H9 (cell line): ENCODE measurements around the gene TH. TPM values are rescaled to one million over a fixed set of nuclear protein-coding genes. Genes with fewer than 3 reads are reported as not detected.

Experiments used
- DNase-seq: peaks from one replicate; pipeline ENCODE4 v3.0.0-alpha.2; 2017
- H2AFZ ChIP-seq: one replicate; pipeline ENCODE4 v1.6.1; 2013; ENCODE audit warnings: mild to moderate bottlenecking, low read length, control low read depth, moderate library complexity
- H2AK5ac ChIP-seq: 2 replicates; pipeline ENCODE4 v1.6.1; 2013; ENCODE audit warnings: low read length, control low read depth, mixed read lengths; ENCODE audit not compliant: insufficient read length
- H2BK120ac ChIP-seq: one replicate; pipeline ENCODE4 v1.6.1; 2013; ENCODE audit warnings: low read depth, mild to moderate bottlenecking, low read length, control low read depth, inconsistent platforms; ENCODE audit not compliant: poor library complexity, severe bottlenecking
- H2BK12ac ChIP-seq: 2 replicates; pipeline ENCODE4 v1.6.1; 2013; ENCODE audit warnings: low read length, control low read depth, mixed read lengths, low read depth; ENCODE audit not compliant: insufficient read length
- H2BK15ac ChIP-seq: 2 replicates; pipeline ENCODE4 v1.6.1; 2013; ENCODE audit warnings: low read depth, low read length, control low read depth
- H2BK20ac ChIP-seq: one replicate; pipeline ENCODE4 v1.6.1; 2013; ENCODE audit warnings: low read depth, mild to moderate bottlenecking, low read length, control low read depth, inconsistent platforms; ENCODE audit not compliant: poor library complexity, severe bottlenecking
- H2BK5ac ChIP-seq: 2 replicates; pipeline ENCODE4 v1.6.1; 2013; ENCODE audit warnings: low read length, control low read depth, mixed read lengths; ENCODE audit not compliant: insufficient read length
- H3K14ac ChIP-seq: 2 replicates; pipeline ENCODE4 v1.6.1; 2013; ENCODE audit warnings: low read length, control low read depth; ENCODE audit not compliant: insufficient read depth
- H3K18ac ChIP-seq: 2 replicates; pipeline ENCODE4 v1.6.1; 2013; ENCODE audit warnings: low read depth, mild to moderate bottlenecking, mixed read lengths, low read length, control low read depth; ENCODE audit not compliant: insufficient read length
- H3K23ac ChIP-seq: 2 replicates; pipeline ENCODE4 v1.6.1; 2013; ENCODE audit warnings: low read length, control low read depth, mixed read lengths, low read depth; ENCODE audit not compliant: insufficient read length
- H3K23me2 ChIP-seq: 2 replicates; pipeline ENCODE4 v1.6.1; 2013; ENCODE audit warnings: low read depth, mild to moderate bottlenecking, mixed read lengths, low read length, control low read depth; ENCODE audit not compliant: insufficient read length, poor library complexity, severe bottlenecking
- H3K27ac ChIP-seq: 2 replicates; pipeline ENCODE4 v1.5.1; 2013; ENCODE audit warnings: low read length, control low read depth, mixed read lengths, low read depth; ENCODE audit not compliant: insufficient read length
- H3K27me3 ChIP-seq: 2 replicates; pipeline ENCODE4 v1.6.1; 2013; ENCODE audit warnings: low read length, control low read depth, inconsistent platforms; ENCODE audit not compliant: insufficient read depth
- H3K4ac ChIP-seq: 2 replicates; pipeline ENCODE4 v1.6.1; 2013; ENCODE audit warnings: low read depth, mild to moderate bottlenecking, control low read depth, inconsistent platforms, low read length, moderate library complexity
- H3K4me1 ChIP-seq: 2 replicates; pipeline ENCODE4 v1.6.1; 2013; ENCODE audit warnings: low read length, control low read depth, inconsistent platforms; ENCODE audit not compliant: insufficient read depth
- H3K4me2 ChIP-seq: 2 replicates; pipeline ENCODE4 v1.6.1; 2013; ENCODE audit warnings: low read length, control low read depth, mixed read lengths; ENCODE audit not compliant: insufficient read length, insufficient read depth
- H3K56ac ChIP-seq: 2 replicates; pipeline ENCODE4 v1.6.1; 2013; ENCODE audit warnings: low read depth, mild to moderate bottlenecking, mixed read lengths, low read length, control low read depth; ENCODE audit not compliant: insufficient read length
- H3K79me1 ChIP-seq: 2 replicates; pipeline ENCODE4 v1.6.1; 2013; ENCODE audit warnings: low read depth, mild to moderate bottlenecking, moderate library complexity, low read length, control low read depth, inconsistent platforms; ENCODE audit not compliant: insufficient read depth, poor library complexity, severe bottlenecking
- H3K79me2 ChIP-seq: 2 replicates; pipeline ENCODE4 v1.6.1; 2013; ENCODE audit warnings: low read length, control low read depth, inconsistent platforms; ENCODE audit not compliant: insufficient read depth
- H3K9ac ChIP-seq: 2 replicates; pipeline ENCODE4 v1.6.1; 2013; ENCODE audit warnings: low read length, control low read depth, mixed read lengths; ENCODE audit not compliant: insufficient read length; ENCODE audit errors: extremely low read depth
- H3K9me3 ChIP-seq: one replicate; pipeline ENCODE4 v1.6.1; 2013; ENCODE audit warnings: low read depth, low read length, inconsistent platforms; ENCODE audit not compliant: control insufficient read depth
- H3T11ph ChIP-seq: one replicate; pipeline ENCODE4 v1.6.1; 2013; ENCODE audit warnings: mild to moderate bottlenecking, low read length, control low read depth, inconsistent platforms
- H4K20me1 ChIP-seq: one replicate; pipeline ENCODE4 v1.6.1; 2013; ENCODE audit not compliant: control insufficient read depth, insufficient read length, insufficient read depth
- H4K5ac ChIP-seq: 2 replicates; pipeline ENCODE4 v1.6.1; 2013; ENCODE audit warnings: low read depth, mild to moderate bottlenecking, mixed read lengths, low read length, control low read depth; ENCODE audit not compliant: insufficient read length
- H4K8ac ChIP-seq: replicated peaks from 2 replicates; pipeline ENCODE4 v1.6.1; 2013; ENCODE audit warnings: low read length, control low read depth, mixed read lengths, low read depth; ENCODE audit not compliant: insufficient read length
- H4K91ac ChIP-seq: 2 replicates; pipeline ENCODE4 v1.6.1; 2013; ENCODE audit warnings: low read depth, mild to moderate bottlenecking, moderate library complexity, mixed read lengths, low read length, control low read depth; ENCODE audit not compliant: insufficient read length
- H3K27ac Mint-ChIP-seq, 3 experiments: 2 replicates in 2 of 3; 3 replicates in 1 of 3; pipeline ENCODE4 v1.8.0; 2020 to 2021; ENCODE audit warnings: mixed read lengths in 3 of 3, mild to moderate bottlenecking in 1 of 3, moderate library complexity in 1 of 3
- H3K27me3 Mint-ChIP-seq: 2 replicates; pipeline ENCODE4 v1.8.0; 2021; ENCODE audit warnings: low read depth, mild to moderate bottlenecking, moderate library complexity, mixed read lengths
- H3K36me3 Mint-ChIP-seq, 3 experiments: 2 replicates in 2 of 3; 3 replicates in 1 of 3; pipeline ENCODE4 v1.8.0; 2020 to 2021; ENCODE audit warnings: low read depth in 3 of 3, mixed read lengths in 3 of 3; ENCODE audit not compliant: insufficient read depth in 1 of 3
- H3K4me1 Mint-ChIP-seq, 2 experiments: 2 replicates each; pipeline ENCODE4 v1.8.0; 2020; ENCODE audit warnings: mixed read lengths in 2 of 2
- H3K4me3 Mint-ChIP-seq, 2 experiments: 2 replicates in 1 of 2; 3 replicates in 1 of 2; pipeline ENCODE4 v1.8.0; 2020 to 2021; ENCODE audit warnings: mild to moderate bottlenecking in 2 of 2, mixed read lengths in 2 of 2, moderate library complexity in 1 of 2
- H3K9me3 Mint-ChIP-seq, 2 experiments: 2 replicates in 1 of 2; 3 replicates in 1 of 2; pipeline ENCODE4 v1.8.0; 2020; ENCODE audit warnings: mild to moderate bottlenecking in 2 of 2, mixed read lengths in 2 of 2, moderate library complexity in 1 of 2
- CTCF ChIP-seq: fragments of 200-600 bp; sonication (generic); conservative IDR thresholded peaks from 3 replicates; pipeline ENCODE4 v1.8.0; 2021; ENCODE audit warnings: antibody characterized with exemption, mild to moderate bottlenecking
- WGBS: extraction: QIAGEN DNeasy Blood & Tissue Kit; methylation state at CpG from one replicate; pipeline ENCODE4 v1.1.7; 2013; ENCODE audit warnings: missing lambda C conversion rate, low lambda C conversion rate, mixed read lengths; ENCODE audit not compliant: insufficient read length; ENCODE audit errors: extremely low coverage; 5-methylcytosine and 5-hydroxymethylcytosine counted together
- total RNA-seq: library from RNA; stranded (reverse); gene quantifications from 2 replicates; pipeline ENCODE4 v1.2.1, GENCODE V29; 2021

Gene TH
- total RNA-seq, 1 experiment from 2014 or later = not detected

GRCh38 chr11:2196970-2197770 lies 25.6 kb upstream of the TH start:
- no peak overlapping the region; a peak in 1 of 5 replicates for H3K4me3 Mint-ChIP-seq
- Histone ChIP-seq H3K4me1 (no peaks in the 10 kb centered on the region), H3K27ac (no peak overlapping the region), H3K23me2 (no peaks in the 10 kb centered on the region), H2BK120ac (no peak overlapping the region), H2AFZ (no peak overlapping the region), H3K79me1 (no peaks in the 10 kb centered on the region), H3K79me2 (no peaks in the 10 kb centered on the region), H3K4me2 (no peak overlapping the region), H3T11ph (no peak overlapping the region), H4K8ac (no peak overlapping the region), H3K14ac (no peak overlapping the region), H3K23ac (no peak overlapping the region), H3K18ac (no peak overlapping the region), H3K4ac (no peak overlapping the region), H2BK12ac (no peak overlapping the region), H4K5ac (no peak overlapping the region), H2BK5ac (no peak overlapping the region), H2AK5ac (no peak overlapping the region), H3K27me3 (no peaks in the 10 kb centered on the region), H3K56ac (no peak overlapping the region), H2BK20ac (no peak overlapping the region), H3K9me3 (no peaks in the 10 kb centered on the region), H4K20me1 (no peaks in the 10 kb centered on the region), H4K91ac (no peak overlapping the region), H3K9ac (no peak overlapping the region), H2BK15ac (no peak overlapping the region)
- DNase-seq = peak; percentile 84
- H3K4me1 Mint-ChIP-seq = no peaks in the 10 kb centered on the region; a peak in 1 of 4 replicates
- peak; percentile 86 for TF ChIP-seq CTCF
- H3K27me3 Mint-ChIP-seq = peaks cover 34% of the 10 kb centered on the region
- no peak overlapping the region for H3K27ac Mint-ChIP-seq
- H3K36me3 Mint-ChIP-seq = no peaks in the 10 kb centered on the region
- no CpG with 5 or more reads among the region's 23 CpGs for WGBS
- H3K9me3 Mint-ChIP-seq = no peaks in the 10 kb centered on the region
